HL-60 (cell line): Measurements from ENCODE around the gene SARDH.

Experiments used
- CTCF ChIP-seq: IDR thresholded peaks from one replicate; pipeline ENCODE4 v1.5.1; 2011; ENCODE audit warnings: low read length, control low read depth, inconsistent platforms; ENCODE audit not compliant: insufficient read depth
- POLR2AphosphoS5 ChIP-seq: IDR thresholded peaks from 2 replicates; pipeline ENCODE4 v1.6.1; 2012; ENCODE audit warnings: low read depth
- REST ChIP-seq: IDR thresholded peaks from 2 replicates; pipeline ENCODE4 v1.6.1; 2012; ENCODE audit warnings: low read depth; ENCODE audit not compliant: insufficient replicate concordance

- TF ChIP-seq CTCF (no peak), REST (no peak), POLR2AphosphoS5 (no peak)
Measured at GRCh38 chr9:133779516-133780403, 41.6 kb upstream of the SARDH start.
